Mucosa of rectum (tissue), 2 donors: Measurements from ENCODE around the gene SHISA7.
A peak's percentile ranks its signal among the peaks of the same experiment; 100 is the strongest.
"Not testable (repeated sequence)": the region's sequence is repeated elsewhere in the genome, so short reads cannot be mapped to it uniquely, and the experiment has no call there.

ENCODE experiments used
- H3K27ac ChIP-seq, 2 donors: one replicate each; pipeline ENCODE4 v1.7.0; 2013; ENCODE audit warnings: inconsistent platforms in 2 of 2, low read depth in 2 of 2, low read length in 2 of 2
- H3K27me3 ChIP-seq, 2 donors: one replicate each; pipeline ENCODE4 v1.7.0; 2013; ENCODE audit warnings: low read length in 2 of 2; ENCODE audit not compliant: control insufficient read depth in 2 of 2, insufficient read depth in 2 of 2
- H3K36me3 ChIP-seq, 2 donors: one replicate each; pipeline ENCODE4 v1.7.0; 2013; ENCODE audit warnings: low read length in 2 of 2; ENCODE audit not compliant: control insufficient read depth in 2 of 2, insufficient read depth in 2 of 2
- H3K4me1 ChIP-seq, 2 donors: one replicate each; pipeline ENCODE4 v1.7.0; 2013; ENCODE audit warnings: low read length in 2 of 2, mild to moderate bottlenecking in 1 of 2; ENCODE audit not compliant: control insufficient read depth in 2 of 2, insufficient read depth in 2 of 2
- H3K4me3 ChIP-seq, 2 donors: one replicate each; pipeline ENCODE4 v1.7.0; 2013; ENCODE audit warnings: low read length in 2 of 2
- H3K9ac ChIP-seq, 2 donors: one replicate each; pipeline ENCODE4 v1.7.0; 2013; ENCODE audit warnings: low read length in 2 of 2, low read depth in 1 of 2, mild to moderate bottlenecking in 1 of 2
- H3K9me3 ChIP-seq, 2 donors: one replicate each; pipeline ENCODE4 v1.7.0; 2013; ENCODE audit warnings: low read length in 2 of 2; ENCODE audit not compliant: control insufficient read depth in 2 of 2
- donor health status: healthy.
- donor health status: Normal muscosa, but diverticular disease.

The SHISA7 gene

GRCh38 chr19:55410168-55410567, 32.9 kb downstream of the SHISA7 start:
- Histone ChIP-seq H3K4me3 (no peak overlapping the region), H3K27ac (no peak overlapping the region), H3K4me1 (peaks cover 13 to 14% of the 10 kb centered on the region in 2 donors), H3K27me3 (no peaks in the 10 kb centered on the region), H3K36me3 (peaks cover 0 to 3% of the 10 kb centered on the region in 2 donors), H3K9me3 (no peaks in the 10 kb centered on the region), H3K9ac (no peak overlapping the region)

- not testable (repeated sequence) for H3K9ac ChIP-seq, H3K4me3 ChIP-seq, H3K9me3 ChIP-seq, H3K27ac ChIP-seq, H3K27me3 ChIP-seq, H3K36me3 ChIP-seq
- peaks cover 13 to 14% of the 10 kb centered on the region in 2 donors for H3K4me1 ChIP-seq
Measured at GRCh38 chr19:55409179-55409578, 33.9 kb downstream of the SHISA7 start.

GRCh38 chr19:55408533-55408872, 34.6 kb downstream of the SHISA7 start:
- Histone ChIP-seq H3K9me3 (no peaks in the 10 kb centered on the region), H3K4me1 (peaks cover 13 to 14% of the 10 kb centered on the region in 2 donors), H3K9ac (peak overlapping the region; percentile 20 to 70), H3K4me3 (peak overlapping the region; percentile 60 to 86), H3K27ac (peak overlapping the region; percentile 98), H3K36me3 (peaks cover 0 to 9% of the 10 kb centered on the region in 2 donors), H3K27me3 (no peaks in the 10 kb centered on the region)

GRCh38 chr19:55407800-55408532, 35.1 kb downstream of the SHISA7 start:
- Histone ChIP-seq H3K27ac (peak overlapping the region; percentile 98), H3K27me3 (no peaks in the 10 kb centered on the region), H3K4me3 (peak overlapping the region; percentile 60 to 86), H3K4me1 (peaks cover 13 to 14% of the 10 kb centered on the region in 2 donors), H3K9me3 (no peaks in the 10 kb centered on the region), H3K36me3 (peaks cover 0 to 13% of the 10 kb centered on the region in 2 donors), H3K9ac (peak overlapping the region; percentile 75 to 81)

- Histone ChIP-seq H3K36me3 (peaks cover 2 to 18% of the 10 kb centered on the region in 2 donors), H3K4me3 (peak within 1 kb of the TSS; percentile 60 to 86), H3K4me1 (peaks cover 13 to 14% of the 10 kb centered on the region in 2 donors), H3K9ac (peak within 1 kb of the TSS; percentile 75 to 81), H3K27ac (peak within 1 kb of the TSS; percentile 98)
- H3K9me3 ChIP-seq, H3K27me3 ChIP-seq: not testable (repeated sequence)
Measured at GRCh38 chr19:55407550-55407799, 35.6 kb downstream of the SHISA7 start, which contains the start of gene UBE2S. Gene UBE2S, minus strand, starts transcription at chr19:55407788. Its CDS starts 199 bp downstream, at chr19:55407589.

GRCh38 chr19:55406826-55407549, 36.1 kb downstream of the SHISA7 start:
- no peaks in the 10 kb centered on the region for H3K27me3 ChIP-seq
- H3K9ac ChIP-seq = peak overlapping the region; percentile 75 to 81
- H3K9me3 ChIP-seq = no peaks in the 10 kb centered on the region
- peaks cover 3 to 23% of the 10 kb centered on the region in 2 donors for H3K36me3 ChIP-seq
- peak overlapping the region; percentile 60 to 86 for H3K4me3 ChIP-seq
- H3K4me1 ChIP-seq = peaks cover 13 to 14% of the 10 kb centered on the region in 2 donors
- peak overlapping the region; percentile 98 for H3K27ac ChIP-seq

GRCh38 chr19:55406091-55406825, 36.8 kb downstream of the SHISA7 start:
- Histone ChIP-seq H3K27me3 (no peaks in the 10 kb centered on the region), H3K27ac (no peak overlapping the region), H3K4me1 (peaks cover 13 to 14% of the 10 kb centered on the region in 2 donors), H3K4me3 (peak overlapping the region; percentile 60 to 86), H3K36me3 (peaks cover 3 to 27% of the 10 kb centered on the region in 2 donors), H3K9ac (no peak overlapping the region), H3K9me3 (no peaks in the 10 kb centered on the region)

GRCh38 chr19:55405638-55406037, 37.5 kb downstream of the SHISA7 start:
- no peak overlapping the region for H3K4me3 ChIP-seq
- peaks cover 7 to 31% of the 10 kb centered on the region in 2 donors for H3K36me3 ChIP-seq
- peaks cover 13 to 14% of the 10 kb centered on the region in 2 donors for H3K4me1 ChIP-seq
- no peaks in the 10 kb centered on the region for H3K9me3 ChIP-seq
- no peaks in the 10 kb centered on the region for H3K27me3 ChIP-seq
- peak overlapping the region in 1 of 2 donors; percentile 26 for H3K9ac ChIP-seq
- no peak overlapping the region for H3K27ac ChIP-seq

GRCh38 chr19:55402509-55402908, 40.6 kb downstream of the SHISA7 start:
- H3K4me3 ChIP-seq = no peak overlapping the region
- H3K27me3 ChIP-seq = no peaks in the 10 kb centered on the region
- no peak overlapping the region for H3K27ac ChIP-seq
- no peak overlapping the region for H3K9ac ChIP-seq
- no peaks in the 10 kb centered on the region for H3K9me3 ChIP-seq
- H3K4me1 ChIP-seq = peaks cover 9 to 10% of the 10 kb centered on the region in 2 donors
- H3K36me3 ChIP-seq = peaks cover 11 to 37% of the 10 kb centered on the region in 2 donors

- peaks cover 11 to 37% of the 10 kb centered on the region in 2 donors for H3K36me3 ChIP-seq
- not testable (repeated sequence) for H3K4me3 ChIP-seq, H3K4me1 ChIP-seq, H3K27me3 ChIP-seq, H3K9me3 ChIP-seq, H3K9ac ChIP-seq, H3K27ac ChIP-seq
Measured at GRCh38 chr19:55401390-55401789, 41.7 kb downstream of the SHISA7 start.
